SK-N-SH (cell line): Measurements from ENCODE around the gene TAS2R30. TPM values are rescaled to one million over a fixed set of nuclear protein-coding genes. Genes with fewer than 3 reads are reported as not detected.

ENCODE experiments used
- CTCF ChIA-PET: fragments of 300-600, 350-600 bp; formaldehyde crosslinking; extraction: SDS; loops from one replicate; lab custom pipeline; 2021; lab: Yijun Ruan, JAX
- POLR2A ChIA-PET: fragments of 350-600 bp; sonication (Branson Sonifier 250); formaldehyde crosslinking; extraction: SDS; loops from one replicate; lab custom pipeline; 2020; ENCODE audit warnings: antibody characterized with exemption, inconsistent platforms; lab: Yijun Ruan, JAX
- DNase-seq: peaks from one replicate; pipeline ENCODE4 v3.0.0; 2012
- H2AFZ ChIP-seq: fragments of 200-600 bp; sonication (generic); 2 replicates; pipeline ENCODE4 v1.8.1; 2016; ENCODE audit warnings: antibody characterized with exemption, mild to moderate bottlenecking, low read depth
- H3F3A ChIP-seq: fragments of 200-600 bp; sonication (generic); replicated peaks from 2 replicates; pipeline ENCODE3; 2016; ENCODE audit warnings: antibody characterized with exemption, mild to moderate bottlenecking; ENCODE audit not compliant: insufficient read depth
- H3K27ac ChIP-seq, 2 experiments: fragments of 200-500 bp in 1 of 2; fragments of 200-600 bp in 1 of 2; sonication (Bioruptor generic) in 1 of 2; sonication (generic), shearing (Covaris generic) in 1 of 2; 2 replicates each; pipeline versions ENCODE4 v1.5.1 to v1.6.1; 2014 to 2016; ENCODE audit warnings: low read depth in 2 of 2, inconsistent platforms in 1 of 2, low read length in 1 of 2, mild to moderate bottlenecking in 1 of 2, mixed read lengths in 1 of 2
- H3K27me3 ChIP-seq: fragments of 200-600 bp; sonication (generic), shearing (Covaris generic); 2 replicates; pipeline ENCODE4 v1.6.1; 2016; ENCODE audit warnings: mixed run types; ENCODE audit not compliant: insufficient read depth
- H3K36me3 ChIP-seq, 2 experiments: fragments of 200-500 bp in 1 of 2; fragments of 200-600 bp in 1 of 2; sonication (Bioruptor generic) in 1 of 2; sonication (generic) in 1 of 2; replicated peaks in 1 of 2; 2 replicates each; pipeline versions ENCODE3 to v1.5.1; 2014 to 2016; ENCODE audit warnings: low read length in 1 of 2, mild to moderate bottlenecking in 1 of 2; ENCODE audit not compliant: insufficient read depth in 2 of 2, control insufficient read depth in 1 of 2
- H3K4me1 ChIP-seq, 2 experiments: fragments of 200-500 bp in 1 of 2; fragments of 200-600 bp in 1 of 2; sonication (Bioruptor generic) in 1 of 2; sonication (generic), shearing (Covaris generic) in 1 of 2; 2 replicates each; pipeline versions ENCODE4 v1.5.1 to v1.6.1; 2014 to 2016; ENCODE audit warnings: low read depth in 1 of 2, low read length in 1 of 2, mixed run types in 1 of 2; ENCODE audit not compliant: insufficient read depth in 2 of 2, control insufficient read depth in 1 of 2
- H3K4me2 ChIP-seq: fragments of 200-600 bp; sonication (generic), shearing (Covaris generic); 2 replicates; pipeline ENCODE4 v1.6.1; 2017; ENCODE audit warnings: mixed run types
- H3K4me3 ChIP-seq, 2 experiments: fragments of 200-500 bp in 1 of 2; fragments of 200-600 bp in 1 of 2; sonication (Bioruptor generic) in 1 of 2; sonication (generic), shearing (Covaris generic) in 1 of 2; 2 replicates each; pipeline versions ENCODE4 v1.5.1 to v1.8.1; 2014 to 2016; ENCODE audit warnings: low read depth in 2 of 2, inconsistent platforms in 1 of 2, low read length in 1 of 2, mild to moderate bottlenecking in 1 of 2, mixed read lengths in 1 of 2, moderate library complexity in 1 of 2
- H3K79me2 ChIP-seq: fragments of 200-600 bp; sonication (generic); 2 replicates; pipeline ENCODE4 v1.8.1; 2017; ENCODE audit warnings: mild to moderate bottlenecking; ENCODE audit not compliant: insufficient read depth
- H3K9ac ChIP-seq: fragments of 200-600 bp; sonication (generic); 2 replicates; pipeline ENCODE4 v1.6.1; 2017; ENCODE audit warnings: mixed run types
- H3K9me2 ChIP-seq: fragments of 200-600 bp; sonication (generic); 2 replicates; pipeline ENCODE4 v1.6.1; 2017; ENCODE audit warnings: mixed run types
- H3K9me3 ChIP-seq: fragments of 200-600 bp; sonication (generic); 2 replicates; pipeline ENCODE4 v1.6.1; 2017; ENCODE audit warnings: mixed run types, mild to moderate bottlenecking, moderate library complexity
- H4K20me1 ChIP-seq: fragments of 200-600 bp; sonication (generic); 2 replicates; pipeline ENCODE4 v1.6.1; 2017; ENCODE audit warnings: mild to moderate bottlenecking, mixed run types; ENCODE audit not compliant: insufficient read depth
- CTCF ChIP-seq: fragments of 200-600 bp; sonication (generic); IDR thresholded peaks from 2 replicates; pipeline ENCODE4 v1.6.1; 2017; ENCODE audit warnings: antibody characterized with exemption, mild to moderate bottlenecking, moderate library complexity
- ELF1 ChIP-seq: IDR thresholded peaks from 2 replicates; pipeline ENCODE4 v1.4.0; 2012
- EZH2phosphoT487 ChIP-seq: fragments of 200-600 bp; sonication (generic); IDR thresholded peaks from 2 replicates; pipeline ENCODE4 v1.6.1; 2017; ENCODE audit warnings: low read depth, mixed run types, mild to moderate bottlenecking, antibody characterized with exemption, moderate library complexity, borderline replicate concordance
- FOSL2 ChIP-seq: IDR thresholded peaks from 2 replicates; pipeline ENCODE4 v1.4.0; 2012; ENCODE audit warnings: low read depth, mild to moderate bottlenecking, moderate library complexity, borderline replicate concordance
- FOXM1 ChIP-seq: IDR thresholded peaks from 2 replicates; pipeline ENCODE4 v1.4.0; 2012; ENCODE audit warnings: low read depth, mild to moderate bottlenecking
- MXI1 ChIP-seq: IDR thresholded peaks from 2 replicates; pipeline ENCODE4 v1.6.1; 2012; ENCODE audit warnings: mild to moderate bottlenecking, low read depth, low read length, improper control_type of control experiment
- NFIC ChIP-seq: IDR thresholded peaks from 2 replicates; pipeline ENCODE4 v1.4.0; 2012; ENCODE audit warnings: borderline replicate concordance
- NRF1 ChIP-seq: IDR thresholded peaks from 2 replicates; pipeline ENCODE4 v1.6.1; 2012; ENCODE audit warnings: low read depth, mild to moderate bottlenecking, low read length
- RXRA ChIP-seq: IDR thresholded peaks from 2 replicates; pipeline ENCODE4 v1.4.0; 2012; ENCODE audit warnings: low read depth, mild to moderate bottlenecking, borderline replicate concordance
- SMC3 ChIP-seq: IDR thresholded peaks from 2 replicates; pipeline ENCODE4 v1.6.1; 2012; ENCODE audit warnings: low read depth, low read length, improper control_type of control experiment
- TEAD4 ChIP-seq: IDR thresholded peaks from 2 replicates; pipeline ENCODE4 v1.4.0; 2012; ENCODE audit warnings: mild to moderate bottlenecking, borderline replicate concordance; ENCODE audit not compliant: insufficient read depth
- USF2 ChIP-seq: fragments of 150-350 bp; IDR thresholded peaks from 2 replicates; pipeline ENCODE4 v1.6.1; 2017; ENCODE audit warnings: antibody characterized with exemption, low read length, low read depth, borderline replicate concordance
- WGBS: methylation state at CpG from one replicate; pipeline ENCODE4 v1.1.6; 2017; ENCODE audit warnings: low lambda C conversion rate; 5-methylcytosine and 5-hydroxymethylcytosine counted together
- polyA plus RNA-seq, 3 experiments: library from polyadenylated mRNA; depleted of rRNA; stranded (reverse); fragments of >200 nt; gene quantifications; 2 replicates each; pipeline ENCODE4 v1.2.3, GENCODE V29; 2012
- TF ChIP-seq, protein P1 (sequence below): IDR thresholded peaks from 2 replicates; pipeline ENCODE4 v1.6.1; 2012; ENCODE audit warnings: mild to moderate bottlenecking, low read depth, low read length, moderate library complexity
- TF ChIP-seq, protein P2 (sequence below): IDR thresholded peaks from 2 replicates; pipeline ENCODE4 v1.4.0; 2012; ENCODE audit warnings: low read depth
- TF ChIP-seq, protein P3 (sequence below): IDR thresholded peaks from 2 replicates; pipeline ENCODE4; 2012

TAS2R30 gene
- polyA plus RNA-seq, 1 of the 3 experiments (the other 2 are of a cell fraction) = 0.05 TPM

DNA sequence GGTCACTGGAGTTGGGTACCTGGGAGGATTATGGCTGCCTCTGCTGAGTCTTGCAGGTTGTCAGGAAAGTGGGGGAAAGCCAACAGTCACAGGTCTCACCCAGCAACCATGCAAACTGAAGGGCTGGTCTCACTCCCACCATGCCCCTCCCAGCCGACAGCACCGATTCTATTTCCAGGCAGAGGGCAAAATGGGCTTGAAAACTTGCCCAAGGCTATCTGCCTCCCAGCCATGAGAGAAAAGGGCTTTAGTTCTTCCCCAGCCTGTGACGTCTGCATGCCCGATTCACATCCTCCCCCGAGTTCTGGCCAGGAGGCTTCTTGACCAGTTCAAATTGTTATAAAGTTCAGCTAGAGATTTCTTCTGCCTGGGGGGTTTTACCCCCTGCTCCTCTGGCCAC, 9.9 kb upstream of the TAS2R30 start:
- POLR2A ChIA-PET = no interaction called here
- Histone ChIP-seq H3K4me3 (no peak overlapping the region), H3K36me3 (peaks cover 4 to 18% of the 10 kb centered on the region in 2 experiments), H4K20me1 (peaks cover 9% of the 10 kb centered on the region; the same call in 1 of the 2 replicates), H3K4me1 (no peaks in the 10 kb centered on the region)
- 40% methylated on average over 2 of the region's 5 CpGs for WGBS
- TF ChIP-seq MXI1 (no peak), FOSL2 (no peak), FOXM1 (no peak), SMC3 (no peak), ELF1 (no peak), RXRA (no peak), TEAD4 (no peak), NRF1 (no peak), EZH2phosphoT487 (no peak)
- TF ChIP-seq, protein P1, sequence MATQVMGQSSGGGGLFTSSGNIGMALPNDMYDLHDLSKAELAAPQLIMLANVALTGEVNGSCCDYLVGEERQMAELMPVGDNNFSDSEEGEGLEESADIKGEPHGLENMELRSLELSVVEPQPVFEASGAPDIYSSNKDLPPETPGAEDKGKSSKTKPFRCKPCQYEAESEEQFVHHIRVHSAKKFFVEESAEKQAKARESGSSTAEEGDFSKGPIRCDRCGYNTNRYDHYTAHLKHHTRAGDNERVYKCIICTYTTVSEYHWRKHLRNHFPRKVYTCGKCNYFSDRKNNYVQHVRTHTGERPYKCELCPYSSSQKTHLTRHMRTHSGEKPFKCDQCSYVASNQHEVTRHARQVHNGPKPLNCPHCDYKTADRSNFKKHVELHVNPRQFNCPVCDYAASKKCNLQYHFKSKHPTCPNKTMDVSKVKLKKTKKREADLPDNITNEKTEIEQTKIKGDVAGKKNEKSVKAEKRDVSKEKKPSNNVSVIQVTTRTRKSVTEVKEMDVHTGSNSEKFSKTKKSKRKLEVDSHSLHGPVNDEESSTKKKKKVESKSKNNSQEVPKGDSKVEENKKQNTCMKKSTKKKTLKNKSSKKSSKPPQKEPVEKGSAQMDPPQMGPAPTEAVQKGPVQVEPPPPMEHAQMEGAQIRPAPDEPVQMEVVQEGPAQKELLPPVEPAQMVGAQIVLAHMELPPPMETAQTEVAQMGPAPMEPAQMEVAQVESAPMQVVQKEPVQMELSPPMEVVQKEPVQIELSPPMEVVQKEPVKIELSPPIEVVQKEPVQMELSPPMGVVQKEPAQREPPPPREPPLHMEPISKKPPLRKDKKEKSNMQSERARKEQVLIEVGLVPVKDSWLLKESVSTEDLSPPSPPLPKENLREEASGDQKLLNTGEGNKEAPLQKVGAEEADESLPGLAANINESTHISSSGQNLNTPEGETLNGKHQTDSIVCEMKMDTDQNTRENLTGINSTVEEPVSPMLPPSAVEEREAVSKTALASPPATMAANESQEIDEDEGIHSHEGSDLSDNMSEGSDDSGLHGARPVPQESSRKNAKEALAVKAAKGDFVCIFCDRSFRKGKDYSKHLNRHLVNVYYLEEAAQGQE = no peak
- TF ChIP-seq, protein P2, sequence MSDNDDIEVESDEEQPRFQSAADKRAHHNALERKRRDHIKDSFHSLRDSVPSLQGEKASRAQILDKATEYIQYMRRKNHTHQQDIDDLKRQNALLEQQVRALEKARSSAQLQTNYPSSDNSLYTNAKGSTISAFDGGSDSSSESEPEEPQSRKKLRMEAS = no peak
- TF ChIP-seq, protein P3, sequence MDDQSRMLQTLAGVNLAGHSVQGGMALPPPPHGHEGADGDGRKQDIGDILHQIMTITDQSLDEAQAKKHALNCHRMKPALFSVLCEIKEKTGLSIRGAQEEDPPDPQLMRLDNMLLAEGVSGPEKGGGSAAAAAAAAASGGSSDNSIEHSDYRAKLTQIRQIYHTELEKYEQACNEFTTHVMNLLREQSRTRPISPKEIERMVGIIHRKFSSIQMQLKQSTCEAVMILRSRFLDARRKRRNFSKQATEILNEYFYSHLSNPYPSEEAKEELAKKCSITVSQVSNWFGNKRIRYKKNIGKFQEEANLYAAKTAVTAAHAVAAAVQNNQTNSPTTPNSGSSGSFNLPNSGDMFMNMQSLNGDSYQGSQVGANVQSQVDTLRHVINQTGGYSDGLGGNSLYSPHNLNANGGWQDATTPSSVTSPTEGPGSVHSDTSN = no peak
- TF ChIP-seq, all 33 proteins: peak for 0
- Histone ChIP-seq H2AFZ (no peak overlapping the region), H3K9me3 (no peaks in the 10 kb centered on the region), H3K9ac (no peak overlapping the region), H3K27ac (no peak overlapping the region), H3K27me3 (no peaks in the 10 kb centered on the region), H3F3A (no peaks in the 10 kb centered on the region), H3K79me2 (peaks cover 76% of the 10 kb centered on the region), H3K4me2 (no peak overlapping the region), H3K9me2 (no peaks in the 10 kb centered on the region)
- CTCF ChIA-PET = no interaction called here
- no peak for DNase-seq

DNA sequence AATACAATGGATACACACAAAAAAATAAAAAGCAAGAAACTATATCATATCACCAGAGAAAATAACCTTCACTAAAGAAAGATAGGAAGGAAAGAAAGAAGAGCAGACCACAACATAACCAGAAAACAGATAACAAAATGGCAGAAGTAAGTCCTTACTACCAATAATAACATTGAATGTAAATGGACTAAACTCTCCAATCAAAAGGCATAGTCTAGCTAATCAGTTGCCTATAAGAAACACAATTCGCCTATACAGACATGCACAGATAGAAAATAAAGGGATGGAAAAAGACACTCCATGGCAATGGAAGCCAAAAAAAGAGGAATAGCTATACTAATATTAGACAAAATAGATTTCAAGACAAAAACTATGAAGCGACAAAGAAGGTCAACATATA, 8.9 kb upstream of the TAS2R30 start:
- Histone ChIP-seq H3K27ac (no peak overlapping the region), H3K9ac (no peak overlapping the region), H3K9me3 (no peaks in the 10 kb centered on the region), H3K4me1 (no peaks in the 10 kb centered on the region), H3K4me3 (no peak overlapping the region), H3K9me2 (no peaks in the 10 kb centered on the region), H2AFZ (no peak overlapping the region), H3K27me3 (no peaks in the 10 kb centered on the region), H4K20me1 (peaks cover 9% of the 10 kb centered on the region), H3K4me2 (no peak overlapping the region), H3F3A (peaks cover 1% of the 10 kb centered on the region), H3K79me2 (peaks cover 86% of the 10 kb centered on the region), H3K36me3 (peaks cover 4 to 22% of the 10 kb centered on the region in 2 experiments)
- DNase-seq = no peak
- WGBS = 45% methylated on average over 2 of the region's 2 CpGs
- ChIA-PET POLR2A (no interaction called here), CTCF (no interaction called here)
- TF ChIP-seq USF2 = no peak
- TF ChIP-seq ELF1 = no peak
- TF ChIP-seq NFIC = no peak
- no peak for TF ChIP-seq CTCF
- TF ChIP-seq, protein P2 = no peak
